HEK293T (cell line): Measurements from ENCODE around the gene CYP19A1.

Experiments used
- CTCF ChIA-PET: fragments of 350-600 bp; formaldehyde crosslinking; extraction: SDS; loops from one replicate; lab custom pipeline; 2021; ENCODE audit warnings: antibody characterized with exemption, inconsistent platforms; lab: Yijun Ruan, JAX
- POLR2A ChIA-PET: fragments of 350-600 bp; formaldehyde crosslinking; extraction: SDS; loops from one replicate; lab custom pipeline; 2020; ENCODE audit warnings: antibody characterized with exemption, inconsistent platforms; lab: Yijun Ruan, JAX
- DNase-seq: peaks from one replicate; pipeline ENCODE4 v3.0.0; 2012; ENCODE audit warnings: mixed read lengths; ENCODE audit errors: extremely low spot score
- ARNT ChIP-seq: fragments of 450-650 bp; IDR thresholded peaks from 2 replicates; pipeline ENCODE4 v1.6.1; 2017; ENCODE audit warnings: mild to moderate bottlenecking
- BHLHE40 ChIP-seq: fragments of 450-650 bp; IDR thresholded peaks from 2 replicates; pipeline ENCODE4 v1.6.1; 2016; ENCODE audit warnings: mild to moderate bottlenecking, moderate library complexity, borderline replicate concordance
- CTBP1 ChIP-seq: fragments of 450-650 bp; IDR thresholded peaks from 2 replicates; pipeline ENCODE4 v1.6.1; 2016; ENCODE audit warnings: borderline replicate concordance
- ELF4 ChIP-seq: fragments of 450-650 bp; IDR thresholded peaks from 2 replicates; pipeline ENCODE4 v1.6.1; 2017; ENCODE audit warnings: antibody characterized with exemption
- FOXA1 ChIP-seq: fragments of 450-650 bp; IDR thresholded peaks from 2 replicates; pipeline ENCODE4 v1.6.1; 2016; ENCODE audit warnings: mild to moderate bottlenecking
- FOXK2 ChIP-seq: fragments of 450-650 bp; IDR thresholded peaks from 2 replicates; pipeline ENCODE4 v1.6.1; 2016; ENCODE audit warnings: mild to moderate bottlenecking
- FOXM1 ChIP-seq: fragments of 450-650 bp; IDR thresholded peaks from 2 replicates; pipeline ENCODE4 v1.6.1; 2017; ENCODE audit warnings: mild to moderate bottlenecking, borderline replicate concordance
- HDGF ChIP-seq: fragments of 450-650 bp; IDR thresholded peaks from 2 replicates; pipeline ENCODE4 v1.6.1; 2017; ENCODE audit warnings: antibody characterized with exemption, borderline replicate concordance
- L3MBTL2 ChIP-seq: fragments of 450-650 bp; conservative IDR thresholded peaks from 2 replicates; pipeline ENCODE4 v1.6.1; 2016; ENCODE audit warnings: mild to moderate bottlenecking
- LEF1 ChIP-seq: fragments of 450-650 bp; IDR thresholded peaks from 2 replicates; pipeline ENCODE4 v1.6.1; 2017; ENCODE audit warnings: mild to moderate bottlenecking, borderline replicate concordance
- NFRKB ChIP-seq: fragments of 450-650 bp; IDR thresholded peaks from 2 replicates; pipeline ENCODE4 v1.6.1; 2016; ENCODE audit warnings: mild to moderate bottlenecking, moderate library complexity
- SP1 ChIP-seq: fragments of 450-650 bp; IDR thresholded peaks from 2 replicates; pipeline ENCODE4 v1.6.1; 2017
- SUZ12 ChIP-seq: fragments of 450-650 bp; IDR thresholded peaks from 2 replicates; pipeline ENCODE4 v1.6.1; 2016; ENCODE audit warnings: mild to moderate bottlenecking
- TARDBP ChIP-seq: fragments of 450-650 bp; IDR thresholded peaks from 2 replicates; pipeline ENCODE4 v1.6.1; 2016
- ZNF384 ChIP-seq: fragments of 450-650 bp; IDR thresholded peaks from 2 replicates; pipeline ENCODE4 v1.6.1; 2016
- TF ChIP-seq, protein P1 (sequence below): fragments of 450-650 bp; IDR thresholded peaks from 2 replicates; pipeline ENCODE4 v1.6.1; 2016

CYP19A1 gene

DNA sequence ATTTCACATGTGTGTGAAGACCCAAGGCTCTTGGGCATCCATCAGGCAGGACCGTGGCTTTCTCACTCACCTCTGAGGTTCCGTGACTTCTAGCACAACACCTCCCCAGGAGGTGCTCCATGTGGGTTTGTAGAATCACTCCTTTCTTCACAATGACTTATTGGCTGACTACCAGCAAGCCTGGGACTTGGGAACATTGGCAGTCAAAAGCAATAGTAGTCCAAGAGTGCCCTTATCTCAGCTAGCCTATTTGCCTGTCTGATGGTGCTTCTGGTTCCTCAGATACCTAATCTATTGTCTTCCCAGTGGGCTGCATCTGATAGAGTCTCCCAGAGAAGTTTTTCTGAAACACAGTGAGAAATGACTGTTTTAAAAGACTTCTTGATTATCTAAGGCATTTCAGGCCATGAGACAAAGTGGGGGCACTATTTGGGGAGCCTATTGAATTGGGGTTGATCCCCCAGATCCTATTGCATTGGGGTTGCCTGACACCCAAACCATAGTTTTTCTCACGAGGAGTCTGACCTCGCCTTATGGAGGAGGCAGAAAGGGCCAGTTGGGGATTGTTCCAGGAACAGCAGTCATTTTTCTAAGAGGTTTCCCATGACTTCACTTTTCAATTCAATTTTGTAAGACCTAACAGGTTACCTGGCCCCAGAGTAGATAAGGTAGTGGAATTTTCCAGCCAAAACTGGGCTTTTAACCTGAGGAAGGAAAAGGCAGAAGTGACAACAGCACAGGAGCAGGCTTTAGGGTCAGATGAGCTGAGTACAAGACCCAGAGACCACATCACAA, 88.0 kb downstream of the CYP19A1 start:
- TF ChIP-seq ZNF384 = no peak
- no peak for TF ChIP-seq FOXM1
- TF ChIP-seq BHLHE40 = no peak
- TF ChIP-seq NFRKB = no peak
- TF ChIP-seq FOXK2 = no peak
- TF ChIP-seq FOXA1 = no peak
- no peak for TF ChIP-seq ARNT
- TF ChIP-seq L3MBTL2 = no peak
- TF ChIP-seq HDGF = no peak
- no peak for TF ChIP-seq LEF1
- POLR2A ChIA-PET = no interaction called here
- CTCF ChIA-PET = interaction anchor here (1.3 kb wide), 1 partner anchor 151 kb away, joined by 3 read pairs; no protein-coding TSS in a partner anchor
- DNase-seq = no peak

DNA sequence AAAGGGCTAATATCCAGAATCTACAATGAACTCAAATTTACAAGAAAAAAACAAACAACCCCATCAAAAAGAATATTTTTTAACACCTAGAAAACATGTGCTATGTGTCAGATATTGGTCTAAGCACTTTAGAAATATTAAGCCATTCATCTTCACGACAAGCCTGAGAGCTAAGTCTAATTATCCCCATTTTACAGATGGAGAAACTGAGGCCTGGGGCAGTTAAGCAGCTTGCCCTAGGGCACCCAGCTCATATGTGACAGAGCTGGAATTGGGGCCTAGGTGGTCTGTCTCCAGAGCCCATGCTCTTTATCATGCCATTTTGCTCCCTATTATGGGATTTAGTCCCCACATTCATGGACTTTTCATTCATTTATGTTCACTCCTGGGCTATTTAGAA, 92.8 kb downstream of the CYP19A1 start:
- POLR2A ChIA-PET = no interaction called here
- no peak for DNase-seq
- CTCF ChIA-PET = no interaction called here
- TF ChIP-seq TARDBP (no peak), LEF1 (no peak), FOXM1 (no peak), FOXK2 (no peak), L3MBTL2 (no peak)

DNA sequence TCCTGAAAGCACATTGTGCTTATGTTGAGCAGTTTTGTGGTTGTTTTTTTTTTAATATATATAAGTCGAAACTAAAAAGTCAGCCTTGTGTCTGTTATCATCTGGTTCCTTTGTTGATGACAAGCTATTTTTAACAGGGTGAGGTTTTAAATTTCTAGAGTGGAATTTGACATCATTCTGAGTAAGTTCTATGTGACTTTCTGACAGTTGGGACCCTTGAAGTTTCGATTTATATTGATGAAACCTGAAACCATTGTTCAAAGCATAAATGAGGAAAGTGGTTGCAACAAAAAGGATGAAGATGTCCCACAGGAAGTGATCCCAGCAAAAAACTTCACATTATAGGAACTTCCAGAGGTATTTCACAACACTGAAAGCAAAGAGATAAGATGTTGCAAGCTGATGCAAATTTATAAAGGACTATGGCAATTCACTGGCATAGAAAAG, 94.0 kb downstream of the CYP19A1 start:
- TF ChIP-seq ARNT (no peak), LEF1 (no peak), FOXM1 (no peak), ZNF384 (no peak), L3MBTL2 (no peak), SP1 (no peak), FOXA1 (no peak), TARDBP (no peak), FOXK2 (no peak)
- ChIA-PET POLR2A (no interaction called here), CTCF (no interaction called here)
- DNase-seq = no peak

DNA sequence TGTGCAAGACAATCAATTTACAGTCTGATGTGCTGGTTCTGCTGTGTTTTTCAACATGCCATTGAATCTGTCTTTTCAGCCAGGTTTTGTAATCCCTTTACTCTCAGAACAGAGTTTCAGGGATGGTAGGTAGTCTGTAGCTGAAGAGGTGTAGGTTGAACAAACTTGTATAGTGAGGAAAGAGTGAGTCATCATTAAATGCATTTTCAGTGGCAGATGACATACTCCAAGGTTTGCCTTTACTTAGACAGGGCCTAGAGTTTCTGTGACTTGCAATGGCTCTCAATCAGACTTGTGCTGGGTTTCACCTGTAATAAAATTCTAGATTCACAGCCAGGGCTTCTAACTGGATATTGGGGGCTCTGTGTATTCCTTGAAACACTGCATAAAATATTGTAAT, 94.6 kb downstream of the CYP19A1 start:
- POLR2A ChIA-PET = no interaction called here
- CTCF ChIA-PET = no interaction called here
- TF ChIP-seq BHLHE40 (no peak), L3MBTL2 (no peak), HDGF (no peak), NFRKB (no peak), ARNT (no peak), FOXA1 (no peak), CTBP1 (no peak), FOXK2 (no peak), TARDBP (no peak), FOXM1 (no peak), LEF1 (no peak), SUZ12 (no peak)
- no peak for DNase-seq

DNA sequence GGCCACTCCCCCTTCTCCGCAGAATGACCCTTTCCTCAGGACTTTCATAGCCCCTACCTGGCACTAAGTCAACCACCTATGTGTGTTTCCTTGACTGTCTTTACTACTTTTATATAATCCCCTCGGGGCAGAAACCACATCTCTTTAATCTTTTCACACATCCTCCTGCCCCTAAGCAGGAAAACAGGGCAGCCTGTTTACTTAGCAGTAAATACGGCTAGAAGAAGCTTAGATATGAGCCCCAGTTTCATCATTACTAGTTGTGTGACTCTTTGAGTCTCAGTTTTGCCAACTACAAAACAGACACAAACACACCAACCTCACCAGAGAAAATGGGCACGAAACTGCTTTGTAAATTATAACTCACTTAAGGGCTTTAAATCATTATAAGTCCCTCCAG, 98.3 kb downstream of the CYP19A1 start:
- TF ChIP-seq LEF1 (no peak), ZNF384 (no peak), FOXM1 (no peak), ELF4 (no peak)
- ChIA-PET POLR2A (no interaction called here), CTCF (interaction anchor here (1.1 kb wide), 1 partner anchor 162 kb away, joined by 3 read pairs; no protein-coding TSS in a partner anchor)
- DNase-seq = no peak

DNA sequence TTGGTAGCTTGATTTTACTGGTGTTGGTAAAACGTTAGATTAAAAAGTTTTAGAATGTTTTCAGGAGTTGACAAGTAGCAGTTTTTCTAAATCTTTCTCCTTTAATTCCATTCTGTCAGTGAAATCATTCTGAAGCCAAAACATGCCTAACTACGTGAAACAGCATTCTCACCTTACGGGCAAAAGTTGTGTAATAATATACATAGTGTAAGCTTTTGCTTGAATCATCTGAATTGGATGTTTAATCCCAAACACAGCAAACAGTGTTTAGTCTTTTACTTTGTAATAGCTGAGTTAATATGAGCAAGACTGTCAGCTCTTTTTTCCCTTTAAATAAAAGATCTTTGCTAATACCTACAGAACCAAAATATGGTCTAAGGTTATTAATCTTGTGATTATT, 100.6 kb downstream of the CYP19A1 start:
- POLR2A ChIA-PET = no interaction called here
- DNase-seq = no peak
- no peak for TF ChIP-seq L3MBTL2
- TF ChIP-seq BHLHE40 = no peak
- CTCF ChIA-PET = no interaction called here

DNA sequence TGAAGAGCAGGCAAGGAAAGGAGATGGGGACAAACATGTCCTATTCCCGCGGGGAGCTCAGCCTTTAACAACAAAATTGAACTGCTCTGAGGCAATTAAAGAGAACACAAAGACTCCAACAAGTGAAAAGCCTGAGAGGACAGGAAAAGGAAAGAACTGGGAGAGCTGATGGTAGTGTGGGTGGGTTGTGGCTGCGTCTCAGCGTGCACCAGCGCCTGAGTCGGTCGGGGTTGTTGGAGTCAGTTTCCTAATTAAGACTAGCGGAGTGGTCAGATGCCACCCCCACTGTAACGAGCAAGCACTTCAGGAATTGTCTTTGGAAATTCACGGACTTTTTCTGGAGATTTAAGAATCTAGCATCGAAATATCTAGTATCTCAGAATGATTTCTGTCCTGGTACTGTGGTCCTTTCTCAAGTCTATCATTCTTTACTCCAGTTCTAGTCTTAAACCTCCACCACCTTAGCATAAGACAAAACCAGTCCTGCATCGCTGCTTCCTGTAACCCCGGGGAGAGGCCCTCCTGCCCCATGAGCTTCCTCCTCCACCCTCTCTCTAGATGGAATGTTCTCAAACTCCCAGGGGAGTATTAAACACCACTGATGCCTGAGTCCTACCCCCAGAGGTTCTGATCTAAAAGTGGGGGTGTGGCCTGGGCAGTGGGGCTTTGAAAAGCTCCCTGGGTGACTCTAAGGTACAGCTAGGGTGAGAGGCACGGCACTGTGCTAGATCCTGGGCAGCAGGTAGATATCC, 104.0 kb downstream of the CYP19A1 start:
- ChIA-PET POLR2A (no interaction called here), CTCF (no interaction called here)
- DNase-seq = no peak
- TF ChIP-seq CTBP1 = no peak
- TF ChIP-seq, protein P1, sequence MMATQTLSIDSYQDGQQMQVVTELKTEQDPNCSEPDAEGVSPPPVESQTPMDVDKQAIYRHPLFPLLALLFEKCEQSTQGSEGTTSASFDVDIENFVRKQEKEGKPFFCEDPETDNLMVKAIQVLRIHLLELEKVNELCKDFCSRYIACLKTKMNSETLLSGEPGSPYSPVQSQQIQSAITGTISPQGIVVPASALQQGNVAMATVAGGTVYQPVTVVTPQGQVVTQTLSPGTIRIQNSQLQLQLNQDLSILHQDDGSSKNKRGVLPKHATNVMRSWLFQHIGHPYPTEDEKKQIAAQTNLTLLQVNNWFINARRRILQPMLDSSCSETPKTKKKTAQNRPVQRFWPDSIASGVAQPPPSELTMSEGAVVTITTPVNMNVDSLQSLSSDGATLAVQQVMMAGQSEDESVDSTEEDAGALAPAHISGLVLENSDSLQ = no peak
- TF ChIP-seq FOXM1 = no peak
- TF ChIP-seq FOXA1 = no peak
- no peak for TF ChIP-seq SP1
- TF ChIP-seq HDGF = no peak
- no peak for TF ChIP-seq ELF4

DNA sequence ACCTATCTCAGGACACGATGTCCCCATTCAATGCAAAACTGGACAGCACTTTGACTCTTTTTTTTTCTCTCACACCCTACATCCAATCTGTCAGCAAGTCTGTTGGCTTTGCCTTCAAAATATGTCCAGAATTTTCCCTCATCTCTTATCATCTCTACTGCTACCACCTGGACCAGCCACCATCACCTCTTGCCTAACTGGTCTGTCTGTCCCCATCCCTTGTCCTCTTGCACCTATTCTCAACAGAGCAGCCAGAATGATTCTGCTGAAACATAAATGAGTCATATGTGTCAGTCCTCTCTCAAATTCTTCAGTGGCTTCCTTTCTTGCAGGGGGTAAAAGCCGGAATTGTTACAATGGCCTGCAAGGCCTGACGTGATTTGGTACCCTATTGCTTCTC, 105.8 kb downstream of the CYP19A1 start:
- POLR2A ChIA-PET = no interaction called here
- TF ChIP-seq, protein P1 = no peak
- TF ChIP-seq CTBP1 = no peak
- no peak for TF ChIP-seq ARNT
- TF ChIP-seq NFRKB = no peak
- no peak for TF ChIP-seq FOXA1
- no peak for TF ChIP-seq SP1
- no peak for TF ChIP-seq LEF1
- TF ChIP-seq FOXK2 = no peak
- no peak for TF ChIP-seq FOXM1
- no peak for TF ChIP-seq BHLHE40
- no peak for TF ChIP-seq TARDBP
- TF ChIP-seq L3MBTL2 = no peak
- no peak for TF ChIP-seq ELF4
- no peak for TF ChIP-seq ZNF384
- no peak for TF ChIP-seq SUZ12

More for the DNA sequence above, 105.8 kb downstream of the CYP19A1 start:
- DNase-seq = no peak
- CTCF ChIA-PET = no interaction called here
